Measurements from ENCODE around the gene PJA2. TPM values are rescaled to one million over a fixed set of nuclear protein-coding genes. Genes with fewer than 3 reads are reported as not detected.
"Not testable (repeated sequence)": the region's sequence is repeated elsewhere in the genome, so short reads cannot be mapped to it uniquely, and the experiment has no call there.

The PJA2 gene, protein sequence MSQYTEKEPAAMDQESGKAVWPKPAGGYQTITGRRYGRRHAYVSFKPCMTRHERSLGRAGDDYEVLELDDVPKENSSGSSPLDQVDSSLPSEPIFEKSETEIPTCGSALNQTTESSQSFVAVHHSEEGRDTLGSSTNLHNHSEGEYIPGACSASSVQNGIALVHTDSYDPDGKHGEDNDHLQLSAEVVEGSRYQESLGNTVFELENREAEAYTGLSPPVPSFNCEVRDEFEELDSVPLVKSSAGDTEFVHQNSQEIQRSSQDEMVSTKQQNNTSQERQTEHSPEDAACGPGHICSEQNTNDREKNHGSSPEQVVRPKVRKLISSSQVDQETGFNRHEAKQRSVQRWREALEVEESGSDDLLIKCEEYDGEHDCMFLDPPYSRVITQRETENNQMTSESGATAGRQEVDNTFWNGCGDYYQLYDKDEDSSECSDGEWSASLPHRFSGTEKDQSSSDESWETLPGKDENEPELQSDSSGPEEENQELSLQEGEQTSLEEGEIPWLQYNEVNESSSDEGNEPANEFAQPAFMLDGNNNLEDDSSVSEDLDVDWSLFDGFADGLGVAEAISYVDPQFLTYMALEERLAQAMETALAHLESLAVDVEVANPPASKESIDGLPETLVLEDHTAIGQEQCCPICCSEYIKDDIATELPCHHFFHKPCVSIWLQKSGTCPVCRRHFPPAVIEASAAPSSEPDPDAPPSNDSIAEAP
- 98.2 TPM for total RNA-seq
- long read RNA-seq, full-length matches to known transcripts: 144 of 178 reads
- long read RNA-seq, partial matches to known transcripts: 18 of 178 reads
- long read RNA-seq, other reads (novel, unspliced or antisense): 16 of 178 reads

DNA sequence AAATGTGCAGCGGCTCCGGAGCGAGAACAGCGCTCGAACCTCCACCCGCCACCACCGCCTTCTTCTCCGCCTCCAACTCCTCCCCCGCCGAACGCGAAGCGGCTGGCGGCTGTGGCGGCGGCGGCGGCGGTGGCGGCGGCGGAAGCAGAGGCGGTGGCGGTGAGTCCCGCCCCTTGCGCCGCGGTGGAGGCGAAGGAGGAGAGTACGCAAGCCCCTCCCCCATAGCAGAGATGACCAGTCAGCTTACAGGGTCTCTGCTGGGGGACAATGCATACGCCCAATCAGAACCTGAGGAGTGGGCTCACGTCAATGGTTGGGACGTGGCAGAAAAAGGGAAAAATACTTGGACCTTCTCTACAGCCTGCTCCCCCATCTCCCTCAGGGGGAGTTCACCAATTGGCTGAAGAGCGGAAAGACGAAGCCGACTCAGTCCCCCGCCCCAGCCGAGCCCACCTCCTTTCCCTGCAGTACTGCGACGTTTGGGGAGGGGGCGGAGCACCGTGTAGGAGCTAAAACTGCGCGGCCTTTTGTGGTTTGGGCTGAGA lies at the start of gene PJA2:
TSS of gene PJA2 (minus strand) at position 131 of the 545 bp plus-strand sequence. CDS start 26,541 bp downstream, outside the sequence.
- DNase-seq (ENCODE audit: low spot score): peak; percentile 99
- intact Hi-C loops (cut with DNase I): loop anchor here (1.0 to 5.0 kb wide), 5 partner anchors 279 to 1028 kb away; partner anchors contain the start of genes FBXL17 and MAN2A1

DNA sequence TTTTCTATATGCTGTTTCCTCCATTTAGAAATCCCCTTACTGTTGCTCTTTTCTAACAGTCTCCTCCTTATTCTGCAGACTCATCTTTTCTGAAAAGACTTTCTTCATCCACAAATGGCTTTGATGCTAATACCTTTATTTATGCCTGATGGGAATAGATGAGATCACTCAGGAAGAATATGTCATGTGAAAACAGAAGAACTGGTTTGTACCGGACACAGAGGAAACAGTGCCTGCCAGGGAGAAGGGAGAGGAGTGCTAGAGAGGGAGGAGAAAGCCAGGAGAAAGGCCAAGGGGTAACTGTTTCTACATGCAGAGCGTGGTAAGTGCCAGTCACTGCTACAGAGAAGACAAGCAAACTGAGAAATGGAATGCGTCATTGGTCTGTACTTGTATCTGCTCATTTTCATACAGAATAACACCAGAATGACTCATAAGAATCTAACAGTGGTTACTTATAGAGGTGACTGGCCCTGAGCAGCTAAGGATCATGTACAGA lies 45.9 kb upstream of the PJA2 start:
- no peak for DNase-seq (ENCODE audit: low spot score)
- intact Hi-C loops (cut with DNase I): no loop called here

DNA sequence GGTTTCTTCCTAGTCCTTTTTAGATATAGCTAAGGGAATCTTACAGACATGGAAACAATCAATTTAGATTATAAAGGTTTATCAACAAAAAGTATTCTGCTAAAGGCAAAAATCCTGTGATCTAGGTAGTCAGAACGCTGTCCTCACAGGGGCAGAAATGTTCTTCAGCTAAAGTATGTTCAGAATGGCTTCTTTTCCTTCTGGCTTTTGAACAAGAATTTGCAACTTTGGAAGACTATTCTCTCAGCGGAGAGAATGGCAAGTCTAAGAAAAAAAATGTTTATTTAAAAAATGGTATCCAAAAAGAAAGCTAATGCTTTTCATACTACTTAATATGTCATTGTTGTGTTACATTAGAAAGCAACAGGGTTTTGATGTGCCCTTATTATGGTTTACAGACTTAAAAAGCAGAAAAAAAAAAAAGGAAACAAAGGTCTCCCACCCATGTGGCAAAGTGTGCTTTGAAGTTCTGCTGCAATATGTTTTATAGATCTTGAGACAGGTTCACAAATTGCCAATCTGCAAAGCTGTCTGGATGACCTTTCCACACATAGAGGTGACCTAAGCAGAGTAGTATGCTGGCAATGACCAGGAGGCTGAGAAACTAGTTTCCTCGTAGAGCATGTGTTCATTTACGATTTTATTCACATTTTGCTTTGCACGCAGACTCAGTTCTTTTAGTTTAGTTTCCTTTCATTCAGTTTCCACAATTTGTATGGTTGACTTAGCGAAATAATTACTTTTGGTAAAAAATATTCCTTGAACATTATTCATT lies 45.1 kb upstream of the PJA2 start:
- intact Hi-C loops (cut with DNase I): loop anchor here (5.0 kb wide), 1 partner anchor 928 kb away; no protein-coding TSS in a partner anchor
- no peak for DNase-seq (ENCODE audit: low spot score)

DNA sequence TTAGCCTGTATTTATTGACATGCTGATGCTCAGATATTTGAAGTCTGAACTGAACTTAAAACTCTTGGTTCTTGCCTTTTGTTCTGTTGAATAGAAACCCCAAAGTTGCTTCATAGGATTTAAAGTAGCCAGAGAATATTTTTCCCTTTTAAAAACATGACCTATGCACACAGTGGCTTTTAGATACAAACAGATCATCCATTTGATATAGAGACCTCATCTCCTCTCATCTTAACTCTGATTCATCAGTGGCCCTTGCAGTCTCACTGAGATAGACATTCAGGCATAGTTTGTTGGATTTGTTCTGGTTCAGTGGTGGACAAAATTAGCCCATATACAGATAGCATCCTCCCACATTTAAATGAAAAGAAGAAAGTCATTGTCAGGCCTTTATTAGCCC lies 43.5 kb upstream of the PJA2 start:
- intact Hi-C loops (cut with DNase I): loop anchor here (5.0 kb wide), 1 partner anchor 926 kb away; no protein-coding TSS in a partner anchor
- DNase-seq (ENCODE audit: low spot score): no peak

GRCh38 chr5:109452661-109453060 lies 42.9 kb upstream of the PJA2 start:
- no peak for DNase-seq (ENCODE audit: low spot score)
- intact Hi-C loops (cut with DNase I): loop anchor here (5.0 kb wide), 1 partner anchor 925 kb away; no protein-coding TSS in a partner anchor

GRCh38 chr5:109451146-109451545 lies 41.4 kb upstream of the PJA2 start:
- DNase-seq (ENCODE audit: low spot score): no peak

GRCh38 chr5:109450129-109450877 lies 40.5 kb upstream of the PJA2 start:
- intact Hi-C loops (cut with DNase I): loop anchor here (5.0 kb wide), 1 partner anchor 923 kb away; no protein-coding TSS in a partner anchor
- DNase-seq (ENCODE audit: low spot score): no peak

More at GRCh38 chr5:109451146-109451545, 41.4 kb upstream of the PJA2 start:
- intact Hi-C loops (cut with DNase I): loop anchor here (5.0 kb wide), 1 partner anchor 924 kb away; no protein-coding TSS in a partner anchor

DNA sequence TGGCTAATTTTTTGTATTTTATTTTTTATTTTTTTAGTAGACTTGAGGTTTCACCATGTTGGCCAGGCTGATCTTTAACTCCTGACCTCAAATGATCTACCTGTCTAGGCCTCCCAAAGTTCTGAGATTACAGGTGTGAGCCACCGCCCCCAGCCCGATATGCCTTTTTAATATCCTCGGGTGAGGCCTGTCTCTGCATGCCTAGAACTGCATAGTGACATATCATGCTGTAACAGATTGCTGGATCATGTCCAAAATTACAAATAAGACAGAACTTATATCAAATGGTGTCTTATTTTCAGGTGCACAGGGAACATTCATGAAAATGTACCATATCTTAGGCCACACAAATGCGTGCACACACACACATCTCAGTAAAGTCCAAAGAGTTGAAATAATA lies 39.1 kb upstream of the PJA2 start:
- DNase-seq (ENCODE audit: low spot score): no peak
- intact Hi-C loops (cut with DNase I): no loop called here

- intact Hi-C loops (cut with DNase I): no loop called here
- DNase-seq (ENCODE audit: low spot score): no peak
Measured at GRCh38 chr5:109439590-109439989, 29.8 kb upstream of the PJA2 start.

- intact Hi-C loops (cut with DNase I): no loop called here
- no peak for DNase-seq (ENCODE audit: low spot score)
Measured at GRCh38 chr5:109426075-109426474, 16.3 kb upstream of the PJA2 start.

GRCh38 chr5:109425521-109425920 lies 15.7 kb upstream of the PJA2 start:
- intact Hi-C loops (cut with DNase I); DNase-seq (ENCODE audit: low spot score): not testable (repeated sequence)

- no peak for DNase-seq (ENCODE audit: low spot score)
- intact Hi-C loops (cut with DNase I): no loop called here
Measured at GRCh38 chr5:109421956-109422355, 12.2 kb upstream of the PJA2 start.

GRCh38 chr5:109418712-109419352 lies 9.1 kb upstream of the PJA2 start:
- intact Hi-C loops (cut with DNase I): no loop called here
- no peak for DNase-seq (ENCODE audit: low spot score)

- intact Hi-C loops (cut with DNase I): no loop called here
- no peak for DNase-seq (ENCODE audit: low spot score)
Measured at GRCh38 chr5:109416882-109417281, 7.1 kb upstream of the PJA2 start.

- intact Hi-C loops (cut with DNase I): loop anchor here (5.0 kb wide), 2 partner anchors 687 to 1032 kb away; partner anchors contain the start of gene FBXL17
- DNase-seq (ENCODE audit: low spot score): not testable (repeated sequence)
Measured at GRCh38 chr5:109413921-109414461, 4.2 kb upstream of the PJA2 start.

DNA sequence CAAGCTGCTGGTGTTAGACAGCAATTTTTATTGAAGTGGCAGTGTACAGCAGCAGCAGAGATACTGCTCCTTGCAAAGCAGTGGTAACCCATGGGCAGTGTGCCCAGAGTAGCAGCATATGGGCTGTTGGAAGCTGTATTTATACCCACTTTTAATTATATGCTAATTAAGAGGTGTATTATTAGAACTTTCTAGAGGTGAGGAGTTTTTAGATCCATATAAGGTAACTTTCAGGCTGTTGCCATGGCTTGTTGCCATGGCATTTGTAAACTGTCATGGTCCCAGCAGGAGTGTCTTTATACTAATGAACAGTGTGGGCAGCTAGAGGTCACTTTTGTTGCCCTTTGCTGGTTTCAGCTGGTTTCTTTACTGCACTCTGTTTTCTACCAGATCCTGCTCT lies 3.7 kb upstream of the PJA2 start:
- DNase-seq (ENCODE audit: low spot score): no peak
- intact Hi-C loops (cut with DNase I): loop anchor here (5.0 kb wide), 2 partner anchors 686 to 1031 kb away; partner anchors contain the start of gene FBXL17

DNA sequence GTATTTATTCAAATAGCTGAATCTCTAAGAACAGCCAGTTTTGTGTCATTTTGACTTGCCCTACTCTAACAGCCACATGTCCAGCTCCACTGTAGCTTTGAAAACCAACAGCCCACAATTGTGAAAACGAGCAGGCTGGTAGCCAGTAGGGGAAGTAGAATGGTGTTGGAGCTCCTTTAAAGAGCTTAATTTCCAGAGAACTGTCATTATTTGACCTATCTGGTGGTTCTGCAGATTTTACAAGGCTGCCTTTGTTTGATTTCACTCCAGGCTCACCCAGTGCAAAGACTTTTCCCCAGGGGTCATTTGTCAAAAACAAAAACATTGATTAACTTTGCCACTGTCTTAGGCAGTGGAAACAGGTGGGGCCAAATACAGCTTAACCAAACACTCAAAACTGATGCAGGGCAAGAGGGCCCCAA lies 3.2 kb upstream of the PJA2 start:
- DNase-seq (ENCODE audit: low spot score): no peak
- intact Hi-C loops (cut with DNase I): loop anchor here (5.0 kb wide), 2 partner anchors 686 to 1031 kb away; partner anchors contain the start of gene FBXL17

Data from cardiac septum (tissue), 1 donor.